RPMI7951 (cell line): ENCODE data around the gene SVBP. TPM values are rescaled to one million over a fixed set of nuclear protein-coding genes. Genes with fewer than 3 reads are reported as not detected.

ENCODE experiments used
- DNase-seq: peaks from one replicate; pipeline ENCODE4 v3.0.0-alpha.2; 2012; ENCODE audit warnings: low read depth
- total RNA-seq: library from RNA; depleted of rRNA; stranded (reverse); fragments of >200 nt; shearing (Covaris generic); gene quantifications from 2 replicates; pipeline ENCODE4 v1.2.3, GENCODE V29; 2014; rRNA removed

SVBP gene
- total RNA-seq, 1 experiment from 2014 or later = 41.8 TPM

- no peak for DNase-seq
Measured at GRCh38 chr1:42765269-42765668, 51.9 kb downstream of the SVBP start.

- DNase-seq = no peak
Measured at GRCh38 chr1:42762269-42762668, 54.9 kb downstream of the SVBP start.

GRCh38 chr1:42761567-42761966 is 55.6 kb downstream of the SVBP start:
- no peak for DNase-seq

- no peak for DNase-seq
Measured at GRCh38 chr1:42759114-42759513, 58.1 kb downstream of the SVBP start.

GRCh38 chr1:42758641-42759040 is 58.6 kb downstream of the SVBP start:
- DNase-seq = no peak

GRCh38 chr1:42757892-42758275 is 59.3 kb downstream of the SVBP start:
- no peak for DNase-seq

Other genes with a start within 250 kb of the SVBP start
- gene PPIH, start 159.0 kb downstream of the SVBP start, total RNA-seq = 122 and 123 TPM in 2 replicates
- 1,105 and 1,183 TPM in 2 replicates for gene YBX1, start 135.0 kb downstream of the SVBP start, total RNA-seq
- not detected in 2 replicates for gene CLDN19, start 77.2 kb downstream of the SVBP start, total RNA-seq
- 111 and 120 TPM in 2 replicates for gene P3H1, start 50.4 kb downstream of the SVBP start, total RNA-seq
- gene C1orf50, start 50.1 kb downstream of the SVBP start, total RNA-seq = 2.5 and 3.1 TPM in 2 replicates
- gene TMEM269, start 32.4 kb downstream of the SVBP start, total RNA-seq = not detected in 2 replicates
- 7.6 and 11.1 TPM in 2 replicates for gene ERMAP, start 275 bp downstream of the SVBP start, total RNA-seq
- gene ZNF691, start 29.2 kb upstream of the SVBP start, total RNA-seq = 7.6 and 9.9 TPM in 2 replicates
- 192 and 248 TPM in 2 replicates for gene SLC2A1, start 141.5 kb upstream of the SVBP start, total RNA-seq